Measurements from ENCODE around the gene KCTD10.

GRCh38 chr12:109435428-109436187, 41.5 kb downstream of the KCTD10 start:
- TF ChIP-seq CTCF (IDR thresholded peaks at IDR 0.05): no peak
- no peak for TF ChIP-seq ZFX (IDR thresholded peaks at IDR 0.05; ENCODE audit: borderline replicate concordance)
